Endothelial cell of umbilical vein (primary cell): ENCODE data around the gene TMEM106A. TPM values are rescaled to one million over a fixed set of nuclear protein-coding genes. Genes with fewer than 3 reads are reported as not detected.

ENCODE experiments used
- BruUV-seq: library from RNA; stranded (reverse); fragments of 400-500 nt; replicated peaks from 2 replicates; lab custom pipeline; 2021; lab: Mats Ljungman, UMichigan
- CTCF ChIA-PET: fragments of 300-600, 350-600 bp; sonication (Branson Sonifier 250); formaldehyde crosslinking; loops from one replicate; lab custom pipeline; 2021; ENCODE audit warnings: antibody characterized with exemption, inconsistent platforms; lab: Charles Lee
- POLR2A ChIA-PET: fragments of 300-600, 350-600 bp; sonication (Branson Sonifier 250); formaldehyde crosslinking; loops from one replicate; lab custom pipeline; 2021; ENCODE audit warnings: antibody characterized with exemption, inconsistent platforms; lab: Charles Lee
- DNase-seq: peaks from one replicate; pipeline ENCODE4 v3.0.0-alpha.2; 2011; ENCODE audit warnings: low read depth, low spot score
- FAIRE-seq: peaks from 2 replicates; lab custom pipeline; 2011; peaks lifted over from hg19 to GRCh38; lab: Jason Lieb, UNC
- H2AFZ ChIP-seq: 2 replicates; pipeline ENCODE4 v1.6.0; 2012; ENCODE audit warnings: low read depth, low read length, control low read depth, inconsistent platforms
- H3K27ac ChIP-seq: 2 replicates; pipeline ENCODE4 v1.5.1; 2011; ENCODE audit warnings: low read depth, mild to moderate bottlenecking, control low read depth, low read length, moderate library complexity; ENCODE audit not compliant: insufficient read depth
- H3K27me3 ChIP-seq, 2 experiments: 2 replicates each; pipeline versions ENCODE4 v1.6.0 to v1.6.1; 2011; ENCODE audit warnings: low read length in 2 of 2, mixed read lengths in 1 of 2; ENCODE audit not compliant: control insufficient read depth in 2 of 2, insufficient read depth in 2 of 2
- H3K36me3 ChIP-seq, 2 experiments: 2 replicates in 1 of 2; 3 replicates in 1 of 2; pipeline ENCODE4 v1.5.1; 2011; ENCODE audit warnings: low read length in 2 of 2, mild to moderate bottlenecking in 1 of 2, moderate library complexity in 1 of 2; ENCODE audit not compliant: control insufficient read depth in 2 of 2, insufficient read depth in 2 of 2; ENCODE audit errors: extremely low read depth in 1 of 2
- H3K4me1 ChIP-seq: 3 replicates; pipeline ENCODE4 v1.5.1; 2011; ENCODE audit warnings: mild to moderate bottlenecking, low read length; ENCODE audit not compliant: control insufficient read depth, insufficient read depth; ENCODE audit errors: extremely low read depth
- H3K4me2 ChIP-seq: 2 replicates; pipeline ENCODE4 v1.6.1; 2011; ENCODE audit warnings: low read length, control low read depth, mixed read lengths; ENCODE audit not compliant: insufficient read depth
- H3K4me3 ChIP-seq, 3 experiments: fragments of 200-600 bp in 1 of 3; sonication (generic), shearing (Covaris generic) in 1 of 3; replicated peaks in 1 of 3; 2 replicates each; pipeline ENCODE4 v1.5.1; 2011 to 2016; ENCODE audit warnings: control low read depth in 3 of 3, low read length in 3 of 3, mild to moderate bottlenecking in 2 of 3, inconsistent platforms in 1 of 3, low read depth in 1 of 3, moderate library complexity in 1 of 3; ENCODE audit not compliant: insufficient read depth in 1 of 3
- H3K79me2 ChIP-seq: 2 replicates; pipeline ENCODE4 v1.6.0; 2012; ENCODE audit warnings: low read length, inconsistent platforms; ENCODE audit not compliant: control insufficient read depth, insufficient read depth
- H3K9ac ChIP-seq: replicated peaks from 2 replicates; pipeline ENCODE3; 2011; ENCODE audit warnings: low read length, control low read depth; ENCODE audit not compliant: insufficient read depth; ENCODE audit errors: extremely low read depth
- H3K9me1 ChIP-seq: replicated peaks from 3 replicates; pipeline ENCODE4 v1.6.0; 2011; ENCODE audit warnings: mild to moderate bottlenecking, low read length; ENCODE audit not compliant: control insufficient read depth, insufficient read depth; ENCODE audit errors: extremely low read depth
- H3K9me3 ChIP-seq: replicated peaks from 2 replicates; pipeline ENCODE4 v1.5.1; 2012; ENCODE audit warnings: low read length, inconsistent platforms; ENCODE audit not compliant: control insufficient read depth, insufficient read depth
- H4K20me1 ChIP-seq: replicated peaks from 2 replicates; pipeline ENCODE3; 2011; ENCODE audit warnings: mild to moderate bottlenecking, low read length; ENCODE audit not compliant: control insufficient read depth, insufficient read depth; ENCODE audit errors: extremely low read depth
- EZH2 ChIP-seq: IDR thresholded peaks from 2 replicates; pipeline ENCODE4 v1.6.1; 2012; ENCODE audit warnings: borderline replicate concordance, low read depth, mild to moderate bottlenecking, moderate library complexity, low read length, inconsistent platforms; ENCODE audit not compliant: severe bottlenecking
- FOS ChIP-seq: IDR thresholded peaks from 2 replicates; pipeline ENCODE4 v1.6.1; 2011; ENCODE audit warnings: mild to moderate bottlenecking, low read length, moderate library complexity, borderline replicate concordance; ENCODE audit not compliant: insufficient read depth
- GATA2 ChIP-seq: IDR thresholded peaks from 2 replicates; pipeline ENCODE4 v1.7.0; 2011; ENCODE audit warnings: low read depth, mild to moderate bottlenecking, moderate library complexity, mixed read lengths, low read length; ENCODE audit not compliant: insufficient read length, insufficient read depth
- JUN ChIP-seq: IDR thresholded peaks from 2 replicates; pipeline ENCODE4 v1.6.1; 2011; ENCODE audit warnings: borderline replicate concordance, low read depth; ENCODE audit not compliant: insufficient read length, insufficient read depth
- MAX ChIP-seq: IDR thresholded peaks from 2 replicates; pipeline ENCODE4 v1.6.1; 2011; ENCODE audit not compliant: insufficient read depth, insufficient read length
- MYC ChIP-seq: IDR thresholded peaks from one replicate; pipeline ENCODE4 v1.6.1; 2011; ENCODE audit warnings: mild to moderate bottlenecking, low read depth, low read length
- POLR2A ChIP-seq: IDR thresholded peaks from 2 replicates; pipeline ENCODE4 v1.6.1; 2012; ENCODE audit warnings: low read depth, mild to moderate bottlenecking, control low read depth, low read length
- POLR2AphosphoS5 ChIP-seq: IDR thresholded peaks from 2 replicates; pipeline ENCODE4 v1.6.1; 2012; ENCODE audit warnings: low read depth, mild to moderate bottlenecking, control low read depth, low read length, moderate library complexity; ENCODE audit not compliant: insufficient read depth
- dilution Hi-C: fragments of 300-500 bp; cut with MboI; formaldehyde crosslinking; loops from one replicate; pipeline ENCODE4 v1.15.0; 2019; ENCODE audit warnings: low sequenced_read_pairs; ENCODE audit not compliant: extremely low pct_ligation_motif_present
- intact Hi-C: fragments of 100-400 bp; cut with micrococcal nuclease; formaldehyde crosslinking; loops from one replicate; pipeline ENCODE4 v1.10.0; 2022
- polyA plus RNA-seq, 4 experiments: library from polyadenylated mRNA; depleted of rRNA in 3 of 4; stranded (reverse) in 3 of 4; unstranded in 1 of 4; fragments of >200 nt; gene quantifications; 2 replicates each; pipeline versions ENCODE4 v1.2.1 to v1.2.3, GENCODE V29; 2011 to 2012; ENCODE audit warnings: missing spikeins in 1 of 4
- total RNA-seq: library from RNA; stranded (reverse); gene quantifications from 2 replicates; pipeline ENCODE4 v1.2.3, GENCODE V29; 2021
- TF ChIP-seq, protein P1 (sequence below), 2 donors: IDR thresholded peaks; 1 replicate in 1 of 2; 2 replicates in 1 of 2; pipeline ENCODE4 v1.5.1; 2011; ENCODE audit warnings: low read length in 2 of 2, mild to moderate bottlenecking in 2 of 2, moderate library complexity in 2 of 2, control low read depth in 1 of 2, inconsistent platforms in 1 of 2, low read depth in 1 of 2; ENCODE audit not compliant: insufficient read depth in 1 of 2; ENCODE audit errors: extremely low read depth in 1 of 2

TMEM106A gene
- total and polyA plus RNA-seq, 2 donors (not counting 3 experiments of a cell fraction or from before 2014, with no cell fraction given) = 12.9 to 14.8 TPM

- peaks cover 10% of the 10 kb centered on the region for H3K4me1 ChIP-seq
- H3K27me3 ChIP-seq = no peaks in the 10 kb centered on the region
- ChIA-PET CTCF (interaction anchor here (1.3 to 1.4 kb wide), 2 partner anchors 93 to 99 kb away, joined by 3 to 4 read pairs; no protein-coding TSS in a partner anchor), POLR2A (interaction anchor here (2.6 kb wide), 1 partner anchor 99 kb away, joined by 10 read pairs; no protein-coding TSS in a partner anchor)
- BruUV-seq = no TSS peak
- no peak overlapping the region for H3K4me3 ChIP-seq
- peaks cover 5% of the 10 kb centered on the region for H3K79me2 ChIP-seq
- dilution Hi-C loops (no loop called here), intact Hi-C loops (no loop called here)
- H3K4me2 ChIP-seq = no peak overlapping the region
- no peak overlapping the region for H3K9ac ChIP-seq
- no peak overlapping the region for H3K27ac ChIP-seq
- H3K9me1 ChIP-seq = no peaks in the 10 kb centered on the region
- TF ChIP-seq, protein P1, sequence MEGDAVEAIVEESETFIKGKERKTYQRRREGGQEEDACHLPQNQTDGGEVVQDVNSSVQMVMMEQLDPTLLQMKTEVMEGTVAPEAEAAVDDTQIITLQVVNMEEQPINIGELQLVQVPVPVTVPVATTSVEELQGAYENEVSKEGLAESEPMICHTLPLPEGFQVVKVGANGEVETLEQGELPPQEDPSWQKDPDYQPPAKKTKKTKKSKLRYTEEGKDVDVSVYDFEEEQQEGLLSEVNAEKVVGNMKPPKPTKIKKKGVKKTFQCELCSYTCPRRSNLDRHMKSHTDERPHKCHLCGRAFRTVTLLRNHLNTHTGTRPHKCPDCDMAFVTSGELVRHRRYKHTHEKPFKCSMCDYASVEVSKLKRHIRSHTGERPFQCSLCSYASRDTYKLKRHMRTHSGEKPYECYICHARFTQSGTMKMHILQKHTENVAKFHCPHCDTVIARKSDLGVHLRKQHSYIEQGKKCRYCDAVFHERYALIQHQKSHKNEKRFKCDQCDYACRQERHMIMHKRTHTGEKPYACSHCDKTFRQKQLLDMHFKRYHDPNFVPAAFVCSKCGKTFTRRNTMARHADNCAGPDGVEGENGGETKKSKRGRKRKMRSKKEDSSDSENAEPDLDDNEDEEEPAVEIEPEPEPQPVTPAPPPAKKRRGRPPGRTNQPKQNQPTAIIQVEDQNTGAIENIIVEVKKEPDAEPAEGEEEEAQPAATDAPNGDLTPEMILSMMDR (IDR thresholded peaks at IDR 0.05; ENCODE audit: extremely low read depth in 1 of 2, insufficient read depth in 1 of 2, low read depth in 1 of 2, low read length in 2 of 2) = no peak
- no peak for TF ChIP-seq GATA2
- peaks cover 9 to 19% of the 10 kb centered on the region in 2 experiments for H3K36me3 ChIP-seq
- DNase-seq = no peak
- no peak for FAIRE-seq
- H2AFZ ChIP-seq = no peak overlapping the region
- no peaks in the 10 kb centered on the region for H3K9me3 ChIP-seq
- H4K20me1 ChIP-seq = no peaks in the 10 kb centered on the region
Observed at GRCh38 chr17:43216762-43217613, 5.3 kb downstream of the TMEM106A start.

DNA sequence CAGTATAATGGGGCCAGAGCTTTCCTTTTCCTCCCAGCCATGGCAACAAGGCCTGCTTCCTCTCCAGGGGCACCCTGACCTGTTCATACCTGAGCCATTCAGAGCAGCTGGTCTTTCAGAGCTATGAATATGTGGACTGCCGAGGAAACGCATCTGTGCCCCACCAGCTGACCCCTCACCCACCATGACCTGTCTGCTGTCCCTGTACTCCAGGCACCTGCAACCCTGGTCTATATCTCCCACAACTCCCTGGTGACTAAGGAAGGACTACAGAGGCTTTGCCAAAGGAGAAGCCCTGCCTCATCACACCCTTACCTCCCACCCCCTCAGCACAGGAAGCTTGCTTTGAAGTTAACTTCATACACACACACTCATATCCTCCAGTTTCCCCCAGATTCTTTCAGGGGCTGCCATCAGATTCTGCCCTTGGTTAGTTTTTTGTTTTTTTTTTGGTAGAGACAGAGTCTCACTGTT is 6.0 kb downstream of the TMEM106A start:
- H3K36me3 ChIP-seq = peaks cover 9 to 19% of the 10 kb centered on the region in 2 experiments
- CTCF ChIA-PET = interaction anchor here (0.8 to 1.3 kb wide), 2 partner anchors 13 to 98 kb away, joined by 3 read pairs; no protein-coding TSS in a partner anchor
- H2AFZ ChIP-seq = no peak overlapping the region
- H3K4me1 ChIP-seq = peaks cover 5% of the 10 kb centered on the region
- intact Hi-C loops = no loop called here
- BruUV-seq = no TSS peak
- H3K4me2 ChIP-seq = no peak overlapping the region
- no peak overlapping the region for H3K4me3 ChIP-seq
- FAIRE-seq (no peak), DNase-seq (no peak)
- POLR2A ChIA-PET = interaction anchor here (2.6 kb wide), 1 partner anchor 98 kb away, joined by 10 read pairs; no protein-coding TSS in a partner anchor
- H4K20me1 ChIP-seq = no peaks in the 10 kb centered on the region
- H3K79me2 ChIP-seq = peaks cover 4% of the 10 kb centered on the region
- no peak overlapping the region for H3K27ac ChIP-seq
- dilution Hi-C loops = no loop called here
- H3K9me3 ChIP-seq = no peaks in the 10 kb centered on the region
- no peaks in the 10 kb centered on the region for H3K9me1 ChIP-seq
- H3K27me3 ChIP-seq = no peaks in the 10 kb centered on the region
- no peak overlapping the region for H3K9ac ChIP-seq
- TF ChIP-seq MYC (no peak), EZH2 (no peak), POLR2A (no peak), POLR2AphosphoS5 (no peak), JUN (no peak), MAX (no peak), FOS (no peak), GATA2 (no peak)
- TF ChIP-seq, protein P1 (IDR thresholded peaks at IDR 0.05; ENCODE audit: extremely low read depth in 1 of 2, insufficient read depth in 1 of 2, low read depth in 1 of 2, low read length in 2 of 2) = no peak
